Suprapubic skin (tissue), 4 donors: Measurements from ENCODE around the gene WLS. TPM values are rescaled to one million over a fixed set of nuclear protein-coding genes. Genes with fewer than 3 reads are reported as not detected.

Experiments used
- DNase-seq, 2 donors: peaks; one replicate each; pipeline ENCODE4 v3.0.0-alpha.2; 2019; ENCODE audit warnings: low spot score in 2 of 2
- H3K27ac ChIP-seq: fragments of 200-600 bp; sonication (generic); one replicate; pipeline ENCODE4 v1.5.1; 2019
- H3K27me3 ChIP-seq: fragments of 200-600 bp; sonication (generic); one replicate; pipeline ENCODE4 v1.5.1; 2019
- H3K36me3 ChIP-seq: fragments of 200-600 bp; sonication (generic); one replicate; pipeline ENCODE4 v1.5.1; 2019
- H3K4me1 ChIP-seq: fragments of 200-600 bp; sonication (generic); one replicate; pipeline ENCODE4 v1.5.1; 2019
- H3K4me3 ChIP-seq: fragments of 200-600 bp; sonication (generic); one replicate; pipeline ENCODE4 v1.5.1; 2019; ENCODE audit warnings: mild to moderate bottlenecking
- H3K9me3 ChIP-seq: fragments of 200-600 bp; sonication (generic); one replicate; pipeline ENCODE4 v1.5.1; 2019
- EP300 ChIP-seq: sonication (generic); formaldehyde crosslinking; IDR thresholded peaks from one replicate; pipeline ENCODE4 v1.6.1; 2017; ENCODE audit warnings: antibody characterized with exemption
- POLR2A ChIP-seq, 2 donors: fragments of 450-650 bp; IDR thresholded peaks; one replicate each; pipeline ENCODE4 v1.6.1; 2017; ENCODE audit warnings: antibody characterized with exemption in 2 of 2, mild to moderate bottlenecking in 2 of 2, moderate library complexity in 2 of 2
- POLR2AphosphoS5 ChIP-seq, 3 donors: sonication (generic); formaldehyde crosslinking; IDR thresholded peaks; one replicate each; pipeline ENCODE4 v1.6.1; 2017; ENCODE audit warnings: antibody characterized with exemption in 3 of 3
- WGBS: methylation state at CpG from one replicate; pipeline ENCODE4 v1.1.5; 2018; 5-methylcytosine and 5-hydroxymethylcytosine counted together
- total RNA-seq, 4 donors: library from RNA; depleted of rRNA; stranded (reverse); fragments of >200 nt; gene quantifications; one replicate each; pipeline ENCODE4 v1.1.0, GENCODE V29; 2016
- TF ChIP-seq, protein P1 (sequence below), 2 donors: fragments of 200-600 bp in 1 of 2; fragments of 450-650 bp in 1 of 2; sonication (generic) in 1 of 2; IDR thresholded peaks; one replicate each; pipeline ENCODE4 v1.5.1; 2016 to 2019; ENCODE audit warnings: antibody characterized with exemption in 2 of 2, mild to moderate bottlenecking in 1 of 2, moderate library complexity in 1 of 2

WLS gene
- total RNA-seq, 4 donors from 2014 or later = 62.3 to 75.0 (median 70.0) TPM

DNA sequence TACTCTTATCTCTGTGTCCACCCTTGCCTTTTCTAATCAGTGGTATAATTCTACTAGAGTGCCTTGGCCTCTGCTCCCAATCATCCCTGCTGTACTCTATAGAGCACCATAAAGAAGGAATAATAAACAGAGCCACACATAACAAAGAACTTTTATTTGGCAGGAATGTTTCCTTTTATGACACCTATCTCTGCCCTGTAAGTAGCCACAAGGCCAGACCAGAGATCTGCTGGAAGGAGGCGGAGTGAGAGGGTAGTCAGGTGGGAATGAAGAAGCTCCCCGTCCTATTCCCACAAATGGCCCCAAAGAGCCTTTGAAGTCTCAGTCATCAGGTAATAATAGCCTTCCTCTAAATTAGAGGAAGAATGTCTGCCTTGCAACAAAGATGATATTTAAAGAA, 32.7 kb downstream of the WLS start:
- Histone ChIP-seq H3K36me3 (no peaks in the 10 kb centered on the region), H3K27ac (no peak overlapping the region), H3K9me3 (no peaks in the 10 kb centered on the region), H3K4me1 (peaks cover 38% of the 10 kb centered on the region), H3K27me3 (no peaks in the 10 kb centered on the region), H3K4me3 (no peak overlapping the region)
- TF ChIP-seq POLR2AphosphoS5 (IDR thresholded peaks at IDR 0.05) (no peak), POLR2A (IDR thresholded peaks at IDR 0.05) (no peak), EP300 (no peak)
- TF ChIP-seq, protein P1, sequence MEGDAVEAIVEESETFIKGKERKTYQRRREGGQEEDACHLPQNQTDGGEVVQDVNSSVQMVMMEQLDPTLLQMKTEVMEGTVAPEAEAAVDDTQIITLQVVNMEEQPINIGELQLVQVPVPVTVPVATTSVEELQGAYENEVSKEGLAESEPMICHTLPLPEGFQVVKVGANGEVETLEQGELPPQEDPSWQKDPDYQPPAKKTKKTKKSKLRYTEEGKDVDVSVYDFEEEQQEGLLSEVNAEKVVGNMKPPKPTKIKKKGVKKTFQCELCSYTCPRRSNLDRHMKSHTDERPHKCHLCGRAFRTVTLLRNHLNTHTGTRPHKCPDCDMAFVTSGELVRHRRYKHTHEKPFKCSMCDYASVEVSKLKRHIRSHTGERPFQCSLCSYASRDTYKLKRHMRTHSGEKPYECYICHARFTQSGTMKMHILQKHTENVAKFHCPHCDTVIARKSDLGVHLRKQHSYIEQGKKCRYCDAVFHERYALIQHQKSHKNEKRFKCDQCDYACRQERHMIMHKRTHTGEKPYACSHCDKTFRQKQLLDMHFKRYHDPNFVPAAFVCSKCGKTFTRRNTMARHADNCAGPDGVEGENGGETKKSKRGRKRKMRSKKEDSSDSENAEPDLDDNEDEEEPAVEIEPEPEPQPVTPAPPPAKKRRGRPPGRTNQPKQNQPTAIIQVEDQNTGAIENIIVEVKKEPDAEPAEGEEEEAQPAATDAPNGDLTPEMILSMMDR (IDR thresholded peaks at IDR 0.05) = no peak
- WGBS = 84% methylated on average over 2 of the region's 2 CpGs
- DNase-seq = no peak

DNA sequence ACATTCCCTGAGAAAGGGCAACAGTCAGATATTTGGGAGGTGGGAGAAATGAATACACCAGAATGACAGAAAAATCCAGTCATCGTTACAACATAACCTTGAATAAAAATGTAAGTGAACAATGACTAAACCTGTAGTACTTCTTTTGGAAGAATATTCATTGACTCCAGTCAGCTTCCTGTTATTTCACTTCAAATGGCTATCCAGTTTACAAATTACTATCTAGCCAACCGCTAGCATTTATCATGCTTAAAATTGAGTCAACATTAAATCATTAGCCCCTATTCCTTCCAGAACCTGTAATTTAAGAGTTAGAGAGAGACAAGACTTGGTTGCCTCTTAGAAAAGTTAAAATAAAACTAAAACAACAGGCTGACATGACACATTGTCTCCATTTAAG, 33.6 kb downstream of the WLS start:
- no peaks in the 10 kb centered on the region for H3K27me3 ChIP-seq
- no peak for DNase-seq
- no peaks in the 10 kb centered on the region for H3K36me3 ChIP-seq
- 79% methylated on average over 2 of the region's 2 CpGs for WGBS
- peaks cover 35% of the 10 kb centered on the region for H3K4me1 ChIP-seq
- H3K27ac ChIP-seq = no peak overlapping the region
- H3K4me3 ChIP-seq = no peak overlapping the region
- H3K9me3 ChIP-seq = no peaks in the 10 kb centered on the region
- no peak for TF ChIP-seq POLR2AphosphoS5 (IDR thresholded peaks at IDR 0.05)
- no peak for TF ChIP-seq EP300
- no peak for TF ChIP-seq POLR2A (IDR thresholded peaks at IDR 0.05)
- TF ChIP-seq, protein P1 (IDR thresholded peaks at IDR 0.05) = no peak

DNA sequence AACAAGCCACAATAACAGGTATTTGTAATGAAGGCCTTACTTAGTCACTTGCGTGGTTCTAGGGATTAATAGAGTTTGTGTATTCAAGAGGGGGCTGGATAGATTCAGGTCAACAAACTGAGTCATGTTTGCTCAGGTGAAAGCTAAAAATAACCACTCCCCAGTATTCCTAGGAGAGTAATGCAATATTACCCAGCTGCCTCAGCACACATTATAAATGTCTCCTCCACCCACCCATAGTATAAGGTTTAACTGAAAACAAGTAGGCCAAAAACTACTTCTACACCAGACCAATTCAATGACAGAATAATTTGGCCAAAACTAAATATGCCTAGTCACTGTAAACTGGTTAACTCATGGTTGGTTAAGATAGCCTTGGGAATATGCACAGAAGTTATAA, 34.4 kb downstream of the WLS start:
- TF ChIP-seq EP300 (no peak), POLR2AphosphoS5 (IDR thresholded peaks at IDR 0.05) (no peak), POLR2A (IDR thresholded peaks at IDR 0.05) (no peak)
- TF ChIP-seq, protein P1 (IDR thresholded peaks at IDR 0.05) = no peak
- no peaks in the 10 kb centered on the region for H3K36me3 ChIP-seq
- no peak overlapping the region for H3K4me3 ChIP-seq
- DNase-seq = no peak
- no peak overlapping the region for H3K27ac ChIP-seq
- H3K9me3 ChIP-seq = no peaks in the 10 kb centered on the region
- H3K4me1 ChIP-seq = peaks cover 35% of the 10 kb centered on the region
- H3K27me3 ChIP-seq = no peaks in the 10 kb centered on the region
- 68% methylated on average over 1 of the region's 1 CpG for WGBS

DNA sequence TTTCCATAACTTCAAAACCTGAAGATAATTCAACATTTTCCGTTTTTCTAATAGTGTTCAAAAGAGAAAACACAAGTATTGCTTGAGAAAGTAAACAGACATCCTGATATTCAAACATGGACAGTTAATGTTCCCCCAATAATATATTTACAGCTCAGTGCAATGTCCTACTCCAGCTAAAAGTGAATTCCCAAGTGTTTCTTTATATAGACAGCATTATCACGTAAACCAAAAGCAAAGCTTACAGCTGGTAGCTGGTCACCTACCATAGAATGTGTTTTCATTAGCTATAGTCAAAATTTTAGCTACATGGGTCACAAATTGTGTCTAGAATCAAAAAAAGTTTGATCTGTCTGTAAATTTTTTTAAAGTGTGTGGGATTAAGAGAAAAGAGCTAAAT, 34.9 kb downstream of the WLS start:
- Histone ChIP-seq H3K27ac (no peak overlapping the region), H3K9me3 (no peaks in the 10 kb centered on the region), H3K27me3 (no peaks in the 10 kb centered on the region), H3K4me3 (no peak overlapping the region), H3K36me3 (peaks cover 1% of the 10 kb centered on the region), H3K4me1 (peaks cover 34% of the 10 kb centered on the region)
- TF ChIP-seq POLR2AphosphoS5 (IDR thresholded peaks at IDR 0.05) (no peak), EP300 (no peak), POLR2A (IDR thresholded peaks at IDR 0.05) (no peak)
- TF ChIP-seq, protein P1 (IDR thresholded peaks at IDR 0.05) = no peak
- DNase-seq = no peak
- 81% methylated on average over 2 of the region's 2 CpGs for WGBS

DNA sequence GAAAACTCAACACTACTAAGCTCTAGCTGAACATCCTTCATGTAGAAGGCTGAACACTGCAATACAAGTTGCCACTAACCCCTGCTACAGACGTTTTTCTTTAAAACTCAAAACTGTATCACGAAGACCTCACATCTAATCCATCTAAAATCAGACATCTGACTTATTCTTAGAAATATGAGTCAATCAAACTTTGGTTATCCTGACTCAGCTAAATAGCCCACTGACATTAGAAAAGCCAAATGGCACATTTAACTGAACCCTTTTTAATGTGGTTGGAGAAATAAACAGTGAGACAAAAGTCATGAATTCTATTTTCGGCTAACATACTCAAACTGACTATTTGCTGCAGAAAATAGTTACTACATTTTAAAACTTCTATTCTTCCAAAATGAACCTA, 35.6 kb downstream of the WLS start:
- 44% methylated on average over 3 of the region's 3 CpGs for WGBS
- no peaks in the 10 kb centered on the region for H3K9me3 ChIP-seq
- H3K27me3 ChIP-seq = no peaks in the 10 kb centered on the region
- peaks cover 26% of the 10 kb centered on the region for H3K4me1 ChIP-seq
- no peak for DNase-seq
- no peak overlapping the region for H3K27ac ChIP-seq
- no peak for TF ChIP-seq EP300
- TF ChIP-seq POLR2A (IDR thresholded peaks at IDR 0.05) = no peak
- TF ChIP-seq POLR2AphosphoS5 (IDR thresholded peaks at IDR 0.05) = no peak
- TF ChIP-seq, protein P1 (IDR thresholded peaks at IDR 0.05) = no peak
- H3K36me3 ChIP-seq = peaks cover 9% of the 10 kb centered on the region
- H3K4me3 ChIP-seq = no peak overlapping the region
